HG03571 (cell line): ENCODE results near the gene DNAJB2.

Experiments
- ATAC-seq: cut with Tn5 transposase; IDR thresholded peaks from one replicate; pipeline ENCODE4 v1.9.1; 2021; ENCODE audit not compliant: unreplicated experiment

Gene DNAJB2

DNA sequence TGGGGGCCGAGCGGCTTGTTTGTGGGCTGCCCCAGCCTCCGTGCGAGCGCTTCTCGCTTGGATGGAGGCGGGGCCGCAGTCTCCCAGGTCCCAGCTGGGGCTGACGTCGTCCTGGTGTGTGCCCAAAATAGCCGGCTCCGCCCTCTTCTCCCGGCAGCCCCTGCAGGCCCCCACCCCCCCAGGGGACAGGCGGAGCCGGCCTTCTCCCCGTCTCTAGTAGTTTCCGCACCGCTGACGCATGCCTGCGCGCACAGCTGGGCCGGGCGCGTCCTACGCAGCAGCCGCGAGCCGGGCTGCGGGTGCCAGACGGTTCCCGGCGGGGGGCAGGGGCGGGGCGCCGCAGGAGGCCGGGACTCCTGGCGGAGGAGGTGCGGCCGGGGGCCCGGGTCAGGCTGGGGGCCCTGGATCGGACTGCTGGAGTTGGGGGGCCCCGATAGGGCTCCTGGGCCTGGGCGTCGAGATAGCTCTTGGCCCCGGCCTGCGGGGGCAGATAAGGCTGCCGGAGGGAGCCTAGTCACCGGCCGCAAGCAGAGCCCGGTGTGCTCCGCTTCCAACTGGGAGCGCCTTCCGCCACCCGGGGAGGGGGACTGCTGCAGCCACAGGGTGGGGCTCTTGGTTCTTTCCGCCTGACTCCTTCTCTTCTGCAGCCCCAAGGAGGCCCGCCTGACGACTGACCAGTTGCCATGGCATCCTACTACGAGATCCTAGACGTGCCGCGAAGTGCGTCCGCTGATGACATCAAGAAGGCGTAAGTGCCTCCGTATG is at the start of gene DNAJB2:
TSS of gene DNAJB2 (plus strand) at position 216 of the 765 bp plus-strand sequence. CDS start at position 684, 468 bp downstream.
- ATAC-seq: peak; percentile 83

DNA sequence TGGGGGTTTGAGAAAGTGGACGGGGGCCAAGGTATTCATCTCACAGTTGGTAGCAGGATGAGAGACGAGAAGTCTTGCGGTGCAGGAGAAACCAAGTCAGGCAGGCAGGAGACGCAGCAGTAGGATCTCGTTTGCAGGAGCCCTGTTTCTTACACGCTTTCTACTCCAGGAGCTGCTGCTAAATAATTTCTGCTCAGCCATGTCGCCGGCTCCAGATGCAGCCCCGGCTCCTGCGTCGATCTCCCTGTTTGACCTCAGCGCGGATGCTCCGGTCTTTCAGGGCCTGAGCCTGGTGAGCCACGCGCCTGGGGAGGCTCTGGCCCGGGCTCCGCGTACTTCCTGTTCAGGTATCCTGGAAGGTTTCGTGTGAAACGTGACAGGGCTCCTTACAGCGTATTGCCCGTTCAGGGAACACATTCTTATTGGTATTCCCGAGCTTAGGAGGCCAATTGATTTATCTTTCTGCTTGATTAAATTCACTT is 49.1 kb upstream of the DNAJB2 start:
- ATAC-seq: no peak

DNA sequence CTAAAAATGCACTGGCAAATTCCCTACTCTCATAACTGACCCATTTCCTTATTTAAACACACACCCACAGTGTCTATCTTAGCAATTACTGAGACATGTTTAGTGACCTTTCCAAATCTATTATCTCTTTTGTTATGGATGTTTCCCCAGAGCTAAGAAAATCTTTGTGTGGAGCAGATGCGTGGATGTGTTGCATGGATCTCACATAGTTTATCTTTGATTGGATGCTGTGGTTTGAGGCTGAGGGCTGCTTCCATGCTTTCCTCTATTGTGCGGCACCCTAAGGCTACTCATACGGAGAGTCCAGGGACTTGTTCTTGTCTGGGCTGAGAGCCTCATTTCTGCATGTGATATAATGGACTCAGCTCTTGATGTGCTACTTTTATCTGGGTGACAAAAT is 44.8 kb upstream of the DNAJB2 start:
- no peak for ATAC-seq

DNA sequence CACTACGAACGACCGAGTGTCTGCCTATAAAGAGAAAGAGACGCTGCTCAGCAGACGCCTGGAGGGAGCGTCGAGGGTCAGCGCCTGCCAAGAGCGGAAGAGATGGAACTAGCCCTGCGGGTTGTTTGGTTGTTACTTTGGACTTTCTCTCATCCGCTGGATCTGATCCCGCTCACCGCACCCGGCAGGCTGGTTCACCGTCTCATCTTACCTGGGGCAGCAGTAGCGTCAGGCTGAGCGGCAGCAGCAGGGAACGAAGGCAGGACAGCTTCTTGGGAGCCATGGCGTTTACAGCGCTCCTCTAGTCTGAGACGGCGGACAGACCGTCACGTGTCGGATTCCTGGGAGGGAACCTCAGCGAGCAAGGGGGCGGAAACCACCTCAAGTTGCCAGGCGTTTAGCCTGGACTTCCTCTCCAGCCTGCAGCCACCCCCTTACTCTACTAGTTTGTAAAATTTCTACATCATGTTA is 35.8 kb upstream of the DNAJB2 start:
- ATAC-seq: no peak

DNA sequence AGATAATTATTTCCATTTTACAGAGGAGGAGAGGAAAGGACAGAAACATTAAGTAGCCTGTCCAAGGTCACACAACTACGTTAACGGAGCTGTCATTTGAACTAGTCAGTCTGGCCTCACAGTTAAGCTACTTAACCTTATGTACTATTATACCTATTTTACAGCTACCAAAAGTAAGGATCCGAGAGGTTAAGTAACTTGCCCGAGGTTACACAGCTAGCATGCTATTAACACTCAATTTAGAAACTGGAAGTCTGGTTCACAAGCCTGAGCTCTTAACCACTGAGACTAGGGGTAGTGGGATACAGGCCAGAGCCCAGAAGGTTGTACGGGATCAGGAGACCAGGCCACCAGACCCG is 34.4 kb upstream of the DNAJB2 start:
- no peak for ATAC-seq

DNA sequence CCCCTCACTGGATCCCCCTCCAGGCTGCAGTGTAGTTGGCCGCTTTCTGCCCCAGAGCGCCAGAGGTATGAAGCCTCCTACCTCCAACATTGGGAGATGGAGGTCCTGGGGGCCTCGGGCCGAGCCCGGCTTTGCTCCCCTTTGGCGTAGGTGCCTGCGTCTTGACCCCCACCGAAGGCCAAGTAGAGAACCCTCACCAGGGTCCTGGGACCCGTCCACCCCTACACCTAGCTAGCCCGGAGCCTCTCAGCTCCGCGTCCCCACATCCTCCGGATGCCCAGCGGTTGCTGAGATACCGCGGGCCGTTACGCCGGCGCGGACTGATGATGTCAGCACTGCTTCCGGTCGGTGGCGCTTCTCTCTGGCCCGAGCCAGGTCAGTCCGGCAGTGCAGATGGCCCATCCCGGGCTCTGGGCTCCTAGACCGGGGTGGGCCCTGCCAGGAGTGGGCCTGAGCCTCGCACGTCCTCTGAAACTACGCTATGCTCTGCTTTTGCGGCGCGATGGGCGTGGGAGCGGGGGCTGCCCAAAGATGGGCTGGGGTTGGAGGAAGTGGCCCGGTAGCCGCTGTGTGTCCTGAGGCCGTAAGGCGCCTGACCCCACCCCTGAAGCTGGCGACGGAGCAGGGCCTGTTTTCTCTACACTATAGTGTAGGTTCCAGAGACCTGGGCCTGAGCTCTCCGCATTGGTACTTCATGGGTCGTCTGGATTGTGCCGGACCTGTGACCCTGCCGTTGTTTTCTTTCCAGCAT is 33.8 kb upstream of the DNAJB2 start, which contains the start of the genes GLB1L and STK16:
TSS of gene GLB1L (minus strand) at position 297 of the 751 bp plus-strand sequence. CDS start 1,871 bp downstream, outside the sequence.
TSS of gene STK16 (plus strand) at position 332 of the 751 bp plus-strand sequence. CDS start 521 bp downstream, outside the sequence.
- peak; percentile 58 for ATAC-seq

DNA sequence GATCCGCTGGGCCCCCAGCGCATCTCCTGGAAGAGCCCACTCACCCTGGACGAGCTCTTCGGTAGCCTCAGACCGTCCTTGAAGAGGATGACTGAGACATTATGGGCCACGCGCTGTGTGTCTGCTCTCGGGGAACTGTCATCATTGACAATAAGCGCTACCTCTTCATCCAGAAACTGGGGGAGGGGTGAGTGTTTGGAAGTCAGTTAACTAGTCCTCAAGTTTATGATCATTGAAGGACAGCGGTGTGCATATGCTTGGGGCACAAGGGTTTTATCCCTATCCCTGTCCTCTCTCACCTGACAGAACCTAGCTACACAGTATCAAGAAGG is 33.3 kb upstream of the DNAJB2 start:
- no peak for ATAC-seq

DNA sequence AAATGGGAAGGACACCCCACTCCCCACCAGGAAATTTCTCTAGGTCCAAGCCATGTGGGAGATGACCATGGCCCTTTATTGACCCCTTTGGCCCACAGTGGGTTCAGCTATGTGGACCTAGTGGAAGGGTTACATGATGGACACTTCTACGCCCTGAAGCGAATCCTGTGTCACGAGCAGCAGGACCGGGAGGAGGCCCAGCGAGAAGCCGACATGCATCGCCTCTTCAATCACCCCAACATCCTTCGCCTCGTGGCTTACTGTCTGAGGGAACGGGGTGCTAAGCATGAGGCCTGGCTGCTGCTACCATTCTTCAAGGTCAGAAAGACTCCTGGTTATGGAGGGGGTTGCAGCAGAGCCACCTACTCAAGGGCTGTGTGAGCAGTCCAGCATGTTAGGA is 32.6 kb upstream of the DNAJB2 start:
- no peak for ATAC-seq

DNA sequence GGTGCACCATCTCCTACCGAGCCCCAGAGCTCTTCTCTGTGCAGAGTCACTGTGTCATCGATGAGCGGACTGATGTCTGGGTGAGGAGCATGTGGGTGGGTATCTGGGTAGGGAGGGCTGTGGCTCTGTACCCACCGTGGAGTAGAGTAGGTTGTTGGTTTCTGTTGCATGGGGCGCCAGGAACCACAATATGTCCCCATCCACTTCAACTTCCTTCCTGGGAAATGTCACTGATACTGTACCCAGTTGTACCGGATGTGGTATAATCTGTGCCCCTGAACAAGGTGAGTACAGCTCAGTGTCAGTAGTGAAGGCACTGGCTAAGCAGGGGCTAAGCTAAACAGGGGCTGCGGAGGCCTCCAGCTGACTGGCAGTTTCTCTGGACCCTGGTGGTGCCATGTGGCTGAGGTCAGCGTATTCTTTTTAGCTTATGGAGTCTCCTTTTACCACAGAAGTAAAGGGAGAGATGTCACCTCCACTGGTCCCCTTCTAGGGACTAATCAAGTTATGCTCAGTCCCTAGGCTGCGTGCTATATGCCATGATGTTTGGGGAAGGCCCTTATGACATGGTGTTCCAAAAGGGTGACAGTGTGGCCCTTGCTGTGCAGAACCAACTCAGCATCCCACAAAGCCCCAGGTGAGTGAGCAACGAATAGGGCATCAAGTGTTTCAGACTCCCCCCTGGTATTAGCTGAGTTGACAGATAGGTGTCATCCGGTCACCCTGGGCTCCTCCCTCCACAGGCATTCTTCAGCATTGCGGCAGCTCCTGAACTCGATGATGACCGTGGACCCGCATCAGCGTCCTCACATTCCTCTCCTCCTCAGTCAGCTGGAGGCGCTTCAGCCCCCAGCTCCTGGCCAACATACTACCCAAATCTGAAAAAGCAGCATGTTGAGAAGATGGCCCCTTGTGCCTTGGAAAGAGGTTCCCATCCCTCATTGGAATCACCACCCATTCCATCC is 31.2 kb upstream of the DNAJB2 start:
- ATAC-seq: no peak

DNA sequence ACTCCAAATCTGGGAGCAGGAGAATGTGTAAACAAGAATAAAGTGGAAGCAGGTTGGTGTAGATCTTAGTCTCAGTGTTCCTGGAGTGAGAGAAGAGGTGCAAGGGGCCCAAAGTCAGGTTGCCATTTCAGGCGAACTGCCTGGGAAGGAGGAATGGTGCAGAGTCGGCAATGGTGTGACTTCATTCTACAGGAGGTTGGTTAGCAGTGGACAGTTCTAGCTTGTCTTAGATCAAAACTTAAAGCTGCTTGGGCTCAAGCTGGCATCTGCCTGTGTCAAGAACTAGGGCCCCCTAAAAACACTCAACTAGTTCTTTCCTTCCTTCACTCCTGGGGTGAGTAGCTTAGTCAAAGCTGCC is 30.3 kb upstream of the DNAJB2 start:
- no peak for ATAC-seq

DNA sequence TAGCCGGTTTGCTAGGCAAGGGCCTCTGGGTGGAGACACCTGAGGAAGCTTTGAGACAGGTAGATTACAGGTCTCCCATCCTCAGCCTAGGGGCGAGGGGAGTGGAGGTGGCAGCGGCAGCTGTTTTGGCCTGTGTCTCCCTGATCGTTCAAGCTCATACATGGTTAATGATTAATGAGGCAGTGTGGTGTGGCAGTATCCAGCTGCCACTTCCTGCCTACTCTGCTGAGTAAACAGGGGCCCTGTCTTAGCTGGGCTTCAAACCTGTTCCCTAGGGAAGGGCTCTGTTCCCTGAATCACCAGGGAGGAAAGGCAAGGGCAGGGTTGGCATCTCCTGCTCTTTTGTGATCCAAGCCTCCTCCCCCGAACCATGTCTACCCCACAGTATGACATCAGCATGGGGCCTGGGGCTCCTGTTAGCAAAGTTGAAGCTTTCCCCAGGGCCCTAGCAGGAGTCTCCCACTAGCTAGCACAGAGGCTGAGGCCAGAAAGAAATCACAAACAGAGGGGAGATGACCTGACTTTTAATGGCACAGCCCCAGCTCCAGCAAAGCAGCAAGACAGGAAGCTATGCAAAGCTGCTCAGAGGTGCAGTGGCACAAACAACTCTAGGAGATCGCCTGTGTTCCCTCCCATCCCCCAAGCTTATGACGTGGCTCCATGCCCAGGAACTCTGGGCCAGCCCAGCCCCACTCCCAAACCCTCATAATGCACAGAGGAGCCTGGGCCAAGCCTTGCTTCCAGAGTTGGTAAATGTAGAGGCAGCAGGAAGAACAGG is 29.8 kb upstream of the DNAJB2 start:
- ATAC-seq: peak; percentile 45

DNA sequence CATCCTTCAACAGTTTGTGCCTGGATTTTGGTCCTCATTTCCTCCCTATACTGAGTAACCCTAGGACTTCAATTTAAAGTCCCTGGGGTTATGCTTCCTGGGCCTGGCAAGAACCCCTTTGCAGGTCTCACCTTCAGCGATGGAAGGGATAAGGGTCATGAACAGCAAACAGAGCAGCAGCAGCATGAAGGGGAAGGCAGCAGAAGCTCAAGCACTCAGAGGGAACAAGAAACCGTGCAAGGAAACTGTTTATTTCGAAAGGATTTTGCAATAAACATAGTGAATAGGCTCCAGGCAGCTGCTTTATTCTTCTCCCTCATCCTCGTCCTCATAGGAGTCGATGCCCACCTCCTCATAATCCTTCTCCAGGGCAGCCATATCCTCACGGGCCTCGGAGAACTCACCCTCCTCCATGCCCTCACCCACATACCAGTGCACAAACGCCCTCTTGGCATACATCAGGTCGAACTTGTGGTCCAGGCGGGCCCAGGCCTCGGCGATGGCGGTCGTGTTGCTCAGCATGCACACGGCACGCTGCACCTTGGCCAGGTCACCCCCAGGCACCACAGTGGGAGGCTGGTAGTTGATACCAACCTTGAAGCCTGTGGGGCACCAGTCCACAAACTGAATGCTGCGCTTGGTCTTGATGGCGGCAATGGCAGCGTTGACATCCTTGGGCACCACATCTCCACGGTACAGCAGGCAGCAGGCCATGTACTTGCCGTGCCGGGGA is 29.0 kb upstream of the DNAJB2 start:
- no peak for ATAC-seq

DNA sequence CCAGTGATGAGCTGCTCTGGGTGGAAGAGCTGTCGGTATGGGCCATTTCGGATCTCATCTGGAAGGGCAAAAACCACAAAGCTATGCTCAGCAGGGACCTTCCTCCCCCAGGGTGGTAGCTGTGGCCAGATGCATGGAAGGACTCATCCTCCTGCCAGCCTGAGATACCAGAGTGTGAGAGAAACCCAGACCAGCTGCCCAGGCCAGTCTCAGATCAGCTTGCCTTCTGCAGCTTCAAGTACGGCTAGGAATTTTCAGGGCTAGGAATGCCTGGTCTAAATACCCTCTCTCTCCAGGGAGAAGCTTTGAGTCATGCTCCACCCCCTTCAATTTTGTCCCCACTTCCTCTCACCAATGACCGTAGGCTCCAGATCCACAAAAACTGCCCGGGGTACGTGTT is 27.5 kb upstream of the DNAJB2 start:
- no peak for ATAC-seq

DNA sequence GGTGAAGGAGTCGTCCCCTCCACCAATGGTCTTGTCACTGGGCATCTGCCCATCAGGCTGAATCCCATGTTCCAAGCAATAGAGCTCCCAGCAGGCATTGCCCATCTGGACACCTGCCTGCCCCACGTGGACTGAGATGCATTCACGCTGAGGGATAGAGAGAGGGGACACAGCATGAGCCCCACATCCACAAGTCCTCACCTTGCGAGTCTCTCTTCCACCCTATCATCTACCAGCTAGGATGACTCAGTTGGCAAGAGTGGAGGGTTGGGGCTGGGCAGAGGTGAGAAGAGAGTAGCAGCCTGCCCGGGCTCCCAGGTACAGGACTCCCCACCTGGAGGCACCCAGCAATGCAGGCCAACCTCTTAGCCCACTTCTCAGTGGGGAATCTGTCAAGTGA is 27.1 kb upstream of the DNAJB2 start:
- ATAC-seq: no peak

DNA sequence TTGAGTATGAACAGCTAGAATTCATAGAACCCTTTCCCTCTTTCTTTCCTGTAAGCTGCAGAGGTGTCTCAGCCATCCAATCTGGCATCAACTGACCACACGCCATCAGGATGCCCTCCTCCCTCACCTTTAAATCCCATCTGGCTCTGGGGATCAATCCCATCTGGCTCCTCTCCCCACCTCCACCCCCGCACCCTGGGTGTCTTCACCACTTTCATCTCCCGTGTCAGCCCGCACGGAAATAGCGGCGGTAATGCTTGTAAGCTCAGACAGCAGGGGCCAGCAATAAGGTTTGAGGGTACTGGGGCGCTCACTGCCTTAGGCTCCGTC is 26.6 kb upstream of the DNAJB2 start:
- ATAC-seq: no peak

DNA sequence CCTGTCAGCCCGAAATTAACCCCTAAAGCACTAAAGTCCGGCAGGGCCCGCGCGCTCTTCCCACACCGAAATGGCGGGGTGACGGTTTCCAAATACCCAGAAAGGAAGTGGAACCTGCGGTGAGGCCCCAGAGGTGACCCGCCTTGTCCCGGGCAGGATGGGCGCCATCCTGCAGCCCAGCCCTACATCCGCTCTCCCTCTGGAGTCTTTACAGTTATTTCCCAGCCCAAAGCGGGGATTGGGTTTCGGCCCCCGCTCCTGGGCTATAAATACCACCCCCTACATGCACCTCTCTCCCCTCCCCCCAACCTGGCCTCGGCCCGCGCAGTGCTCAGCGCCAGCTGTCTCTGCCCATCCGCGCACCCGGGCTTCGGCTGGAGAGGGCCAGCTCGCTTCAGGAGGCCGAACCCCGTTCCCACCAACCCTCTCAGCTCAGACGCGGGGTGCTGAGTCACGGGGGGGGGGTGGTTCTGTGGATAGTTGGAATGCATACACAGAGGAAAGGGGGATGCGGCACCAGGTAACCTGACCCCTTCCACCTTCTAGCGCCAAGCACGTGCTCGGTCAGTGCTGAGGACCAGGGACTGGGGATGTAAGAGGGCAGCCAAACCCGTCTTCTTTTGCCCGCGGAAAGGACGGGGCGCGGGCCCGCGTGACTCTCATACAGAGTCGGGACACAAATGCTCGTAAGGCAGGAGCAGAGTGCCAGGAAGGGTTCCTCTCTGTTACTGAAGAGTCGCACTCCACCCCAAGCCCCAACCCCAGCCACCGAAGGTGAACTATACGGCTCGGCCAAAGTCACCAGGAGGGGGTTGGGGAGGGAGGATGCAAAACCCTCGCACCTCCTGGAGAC is 26.0 kb upstream of the DNAJB2 start, which contains the start of gene TUBA4B:
TSS of gene TUBA4B (plus strand) at position 344 of the 853 bp plus-strand sequence. CDS start at position 509, 165 bp downstream.
- peak; percentile 5 for ATAC-seq

DNA sequence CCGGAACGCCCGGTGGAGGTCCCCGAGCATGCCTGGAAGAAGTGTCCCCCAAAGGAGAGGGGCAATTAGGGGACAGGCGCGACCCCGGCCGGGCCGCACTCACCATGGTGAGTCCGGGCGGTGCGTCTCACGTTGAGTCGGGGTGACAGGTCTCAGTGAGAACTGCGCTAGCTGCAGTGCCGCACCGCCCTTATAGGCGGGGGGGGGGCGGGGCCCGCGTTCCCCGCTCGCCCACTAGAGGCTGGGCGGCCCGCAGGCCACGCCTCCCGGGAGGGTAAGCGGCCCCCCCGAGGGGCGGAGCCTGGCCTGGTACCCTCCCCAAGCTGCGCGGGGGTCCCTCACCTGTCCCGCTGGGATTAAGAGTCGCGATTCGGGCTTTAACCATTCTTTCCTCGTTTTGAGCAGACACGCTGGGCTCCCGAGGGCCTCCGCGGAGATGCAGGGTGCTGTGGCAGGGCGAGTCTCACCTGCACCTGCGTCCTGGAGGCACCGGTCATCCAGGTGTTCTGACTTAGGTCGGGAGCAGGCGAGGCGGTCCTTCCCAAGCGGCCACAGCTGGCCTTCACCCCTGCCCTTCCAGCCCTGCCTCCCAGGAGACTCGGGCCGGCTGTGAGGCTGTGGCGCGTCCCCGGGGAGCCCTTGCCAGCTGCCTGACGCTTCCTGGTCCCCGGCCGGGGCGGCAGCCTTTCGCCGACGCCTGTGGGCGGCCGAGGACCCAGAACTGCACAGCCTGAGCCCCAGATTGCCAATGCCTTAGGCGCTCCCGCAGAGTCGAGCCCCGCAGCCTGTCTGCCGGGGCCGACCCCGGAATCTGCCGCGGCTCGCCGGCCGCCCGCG is 25.2 kb upstream of the DNAJB2 start, which contains the start of gene TUBA4A:
TSS of gene TUBA4A (minus strand) at position 166 of the 837 bp plus-strand sequence. CDS start at position 106, 60 bp downstream.
- peak; percentile 49 for ATAC-seq
